Fibroblast of skin of left quadriceps (primary cell): Measurements from ENCODE around the gene LSM3.
A peak's percentile ranks its signal among the peaks of the same experiment; 100 is the strongest.

ENCODE experiments used
- DNase-seq, 2 experiments: peaks; one replicate each; pipeline ENCODE4 v3.0.0-alpha.2; 2013; ENCODE audit warnings: low read depth in 2 of 2

LSM3 gene

DNA sequence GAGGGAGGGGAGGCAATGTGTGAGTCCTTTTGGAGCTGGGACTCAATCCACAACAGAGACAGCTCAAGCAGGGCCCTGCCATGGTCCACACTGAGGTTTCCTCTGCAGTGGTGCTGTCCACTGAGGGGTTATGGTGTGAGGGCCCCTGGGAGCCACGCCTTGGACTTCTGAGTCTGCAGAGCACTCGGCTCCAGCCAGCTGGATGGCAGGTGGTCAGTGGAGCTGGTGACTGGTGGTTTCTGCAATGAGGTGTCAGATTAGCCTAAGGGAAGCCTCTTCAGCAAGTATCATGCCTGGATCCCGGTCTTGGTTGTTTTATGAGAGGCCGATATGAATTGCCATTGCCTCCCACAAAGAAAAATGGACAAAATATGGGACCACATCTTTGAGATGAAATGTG is 21.7 kb downstream of the LSM3 start:
- no peak for DNase-seq

DNA sequence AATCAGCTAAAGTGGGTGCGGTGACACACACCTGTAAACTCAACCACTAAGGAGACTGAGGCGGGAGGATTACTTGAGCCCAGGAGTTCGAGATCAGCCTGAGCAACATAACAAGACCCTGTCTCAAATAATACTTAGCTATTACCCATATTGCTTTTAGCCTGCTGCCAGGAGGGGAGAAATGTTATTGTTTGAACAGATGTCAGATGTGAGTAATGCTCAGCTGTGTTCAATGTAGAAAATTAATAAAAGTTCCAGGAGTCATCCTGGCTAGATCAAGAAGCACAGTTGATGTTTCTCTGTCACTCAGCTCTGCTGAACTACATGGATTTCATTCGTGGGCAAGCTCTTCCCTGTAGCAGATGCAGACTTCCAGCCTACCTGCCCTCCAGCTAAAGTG is 22.2 kb downstream of the LSM3 start:
- DNase-seq, result no peak

DNA sequence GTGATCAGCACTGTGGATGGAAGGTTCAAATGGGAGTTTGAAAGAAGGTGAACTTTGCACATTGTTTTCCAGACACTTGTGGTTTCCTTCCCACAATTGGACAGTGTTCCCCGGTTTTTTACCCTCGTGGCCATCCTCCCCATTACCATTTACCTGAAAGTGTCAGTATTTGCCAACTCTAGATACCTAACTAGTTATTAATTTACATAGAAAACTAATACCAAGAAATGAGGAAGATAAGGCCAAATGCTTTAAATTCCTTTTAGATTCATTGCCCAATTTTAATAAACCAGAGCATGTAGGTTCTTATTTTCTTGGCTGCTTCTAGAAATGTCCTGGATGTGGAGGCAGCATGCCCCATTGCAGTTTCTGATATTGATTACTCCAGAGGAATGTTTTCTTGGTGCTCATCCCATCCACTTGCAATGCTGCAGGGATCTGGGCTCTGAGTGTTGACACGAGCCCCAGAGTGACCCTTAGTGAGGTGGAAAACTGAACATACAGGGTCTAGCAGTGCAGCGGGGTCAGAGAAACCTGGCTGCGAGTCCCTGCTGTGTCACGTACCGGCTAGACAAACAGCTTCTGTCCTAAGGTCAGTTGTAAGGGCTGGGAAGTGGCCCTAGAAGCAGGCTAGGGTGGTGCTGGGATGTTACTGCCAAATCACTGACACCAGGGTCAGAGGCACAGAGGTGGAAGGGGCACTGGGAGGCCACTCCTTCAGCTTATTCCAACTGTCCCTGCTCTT is 23.5 kb downstream of the LSM3 start:
- no peak for DNase-seq

DNA sequence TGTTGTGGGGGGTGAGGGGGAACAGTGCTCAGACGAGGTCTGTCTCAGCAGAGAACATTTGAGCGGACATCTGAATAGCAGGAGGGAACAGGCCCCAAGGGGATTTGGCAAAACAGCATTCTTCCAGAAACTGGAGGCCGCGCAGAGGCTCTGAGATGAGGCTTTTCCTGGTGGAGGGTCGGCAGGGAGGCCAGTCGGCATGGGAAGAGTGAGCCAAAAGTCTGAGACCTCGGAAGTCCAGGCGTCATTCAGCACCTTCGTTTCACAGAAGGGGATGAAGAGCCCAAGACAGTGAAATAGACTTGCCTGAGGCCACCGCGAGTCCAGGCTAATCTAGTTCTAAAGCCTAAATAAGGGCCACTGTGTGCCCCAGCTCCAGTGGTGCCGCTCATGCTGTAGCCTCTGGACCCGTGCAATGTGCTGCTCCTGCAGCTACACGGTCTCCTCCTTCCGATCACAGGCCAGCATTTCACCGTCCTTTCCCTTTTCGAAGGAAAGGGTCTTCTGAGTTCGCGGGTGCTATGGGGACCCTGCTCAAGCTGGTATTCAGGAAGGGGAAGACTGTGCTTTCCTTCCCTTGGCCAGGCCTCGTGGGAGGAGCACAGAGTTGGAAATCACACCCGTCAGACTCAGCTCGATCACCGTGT is 24.4 kb downstream of the LSM3 start:
- no peak for DNase-seq

DNA sequence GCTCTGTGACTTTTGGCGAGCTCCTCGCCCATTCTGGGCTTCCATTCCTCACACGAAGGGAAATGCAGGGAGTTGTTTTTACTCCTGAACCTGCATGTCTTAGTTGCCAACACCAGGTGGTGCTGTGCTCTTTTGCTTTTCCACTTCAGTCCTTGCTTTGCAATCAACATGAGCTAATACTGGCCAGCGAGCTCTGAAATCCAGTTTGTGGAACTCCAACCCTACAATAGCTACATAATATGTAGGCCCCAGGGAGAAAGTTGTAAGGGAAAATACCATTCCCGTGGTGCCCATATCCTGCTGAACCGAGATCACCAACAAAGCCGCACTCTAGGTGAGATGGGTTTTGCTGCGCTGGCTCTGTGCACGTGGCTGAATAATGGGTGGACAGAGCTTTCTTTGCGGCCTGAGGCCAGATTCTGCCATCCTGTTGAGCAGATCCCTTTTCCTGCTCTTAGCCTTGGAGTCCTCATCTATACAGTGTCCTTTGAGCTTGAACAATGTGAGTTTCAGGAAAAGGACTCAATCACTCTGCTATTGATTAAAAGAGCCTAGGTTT is 25.0 kb downstream of the LSM3 start:
- peak; percentile 73 to 79 for DNase-seq

DNA sequence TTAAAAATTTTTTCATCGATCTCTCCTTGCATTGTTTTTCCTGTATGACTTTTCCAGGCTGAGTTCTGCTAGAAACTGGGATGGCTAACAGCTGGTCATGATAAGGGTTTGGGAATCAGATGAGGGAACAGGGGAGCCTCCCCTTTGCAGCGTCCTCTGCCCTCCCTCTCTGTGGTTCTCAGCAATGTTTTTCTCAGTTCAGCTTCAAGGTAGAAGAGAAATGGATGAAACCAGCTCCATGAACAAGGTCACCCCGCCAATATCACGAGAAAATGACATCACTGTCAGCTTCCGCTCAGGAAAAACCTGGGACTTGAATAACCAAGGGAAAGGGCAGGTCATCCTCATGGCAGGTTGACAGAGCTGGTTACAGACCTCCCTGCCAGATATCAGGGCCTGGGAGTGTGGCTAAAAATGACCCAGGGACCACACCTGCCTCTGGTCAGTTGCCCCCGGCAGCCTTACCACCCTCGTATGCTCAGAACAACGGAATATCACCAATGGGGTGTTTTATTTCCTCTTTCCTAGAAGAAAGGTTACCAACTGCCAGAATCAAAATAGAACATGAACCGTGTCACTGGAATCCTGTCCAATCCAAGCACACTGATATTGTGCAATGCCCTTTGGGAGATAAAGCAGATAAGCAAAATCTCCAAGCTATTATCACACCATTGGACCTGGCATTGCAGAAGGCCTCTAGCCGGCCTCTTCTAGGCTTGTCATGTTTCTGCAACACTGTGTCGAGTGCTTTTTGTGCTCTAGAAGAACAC is 26.1 kb downstream of the LSM3 start:
- no peak for DNase-seq

DNA sequence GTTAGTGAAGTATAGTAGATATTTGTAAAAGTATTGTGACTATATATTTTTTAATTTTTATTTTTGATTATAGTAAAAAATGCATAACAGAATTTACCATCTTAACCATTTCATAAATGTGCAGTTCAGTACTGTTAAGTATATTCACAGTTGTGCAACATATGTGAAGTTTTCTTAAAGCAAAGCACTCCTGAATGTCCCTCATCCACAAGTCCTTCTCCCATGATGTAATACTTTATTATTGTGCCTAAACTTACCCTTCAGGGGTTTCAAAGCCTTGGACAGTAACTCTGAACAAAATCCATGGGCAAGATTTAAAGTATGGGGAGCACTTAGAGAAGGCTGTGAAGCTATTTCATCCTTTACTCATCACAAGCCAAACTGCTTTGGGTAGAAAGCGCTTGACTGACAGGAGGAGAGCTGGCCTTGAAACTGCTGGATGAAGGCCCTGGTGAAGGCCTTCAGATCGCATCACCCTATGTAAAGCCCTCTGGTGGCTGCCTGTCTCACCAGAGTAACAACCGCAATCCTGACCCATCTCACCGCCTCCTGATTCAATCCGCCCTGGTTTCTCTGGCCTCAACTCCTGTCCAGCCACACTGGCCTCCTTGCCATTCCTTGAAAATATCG is 28.0 kb downstream of the LSM3 start:
- no peak for DNase-seq

DNA sequence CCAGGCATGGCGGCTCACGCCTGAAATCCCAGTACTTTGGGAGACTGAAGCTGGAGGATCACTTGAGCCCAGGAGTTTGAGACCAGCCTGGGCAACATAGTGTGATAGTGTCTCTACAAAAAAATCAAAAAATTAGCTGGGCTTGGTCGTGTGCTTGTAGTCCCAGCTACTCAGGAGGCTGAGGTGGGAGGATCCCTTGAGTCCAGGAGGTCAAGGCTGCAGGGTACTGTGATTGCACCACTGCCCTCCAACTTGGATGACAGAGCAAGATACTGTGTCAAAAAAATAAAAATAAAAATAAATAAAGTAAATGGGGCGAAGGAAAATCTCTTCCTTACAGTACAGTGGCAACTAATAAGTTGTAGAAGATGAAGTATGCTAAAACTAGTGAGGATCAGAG is 29.6 kb downstream of the LSM3 start:
- no peak for DNase-seq

DNA sequence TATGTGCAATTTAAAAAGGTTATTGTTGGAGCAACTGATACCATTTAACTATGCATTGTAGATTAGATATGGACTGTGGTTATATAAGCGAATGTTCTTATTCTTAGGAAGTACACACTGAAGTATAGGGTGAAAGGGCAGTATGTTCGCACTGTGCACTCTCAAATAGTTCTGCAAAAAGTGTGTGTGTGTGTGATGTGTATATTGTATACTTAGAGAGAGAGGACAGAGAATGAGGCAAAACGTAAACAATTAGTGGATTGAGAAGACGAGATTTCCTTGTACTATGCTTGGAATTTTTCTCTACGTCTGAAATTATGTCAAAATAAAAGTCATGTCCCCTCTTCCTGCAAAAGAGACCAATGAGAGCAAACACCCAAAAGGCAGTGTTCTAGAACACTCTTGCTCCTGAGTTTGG is 30.4 kb downstream of the LSM3 start:
- no peak for DNase-seq

DNA sequence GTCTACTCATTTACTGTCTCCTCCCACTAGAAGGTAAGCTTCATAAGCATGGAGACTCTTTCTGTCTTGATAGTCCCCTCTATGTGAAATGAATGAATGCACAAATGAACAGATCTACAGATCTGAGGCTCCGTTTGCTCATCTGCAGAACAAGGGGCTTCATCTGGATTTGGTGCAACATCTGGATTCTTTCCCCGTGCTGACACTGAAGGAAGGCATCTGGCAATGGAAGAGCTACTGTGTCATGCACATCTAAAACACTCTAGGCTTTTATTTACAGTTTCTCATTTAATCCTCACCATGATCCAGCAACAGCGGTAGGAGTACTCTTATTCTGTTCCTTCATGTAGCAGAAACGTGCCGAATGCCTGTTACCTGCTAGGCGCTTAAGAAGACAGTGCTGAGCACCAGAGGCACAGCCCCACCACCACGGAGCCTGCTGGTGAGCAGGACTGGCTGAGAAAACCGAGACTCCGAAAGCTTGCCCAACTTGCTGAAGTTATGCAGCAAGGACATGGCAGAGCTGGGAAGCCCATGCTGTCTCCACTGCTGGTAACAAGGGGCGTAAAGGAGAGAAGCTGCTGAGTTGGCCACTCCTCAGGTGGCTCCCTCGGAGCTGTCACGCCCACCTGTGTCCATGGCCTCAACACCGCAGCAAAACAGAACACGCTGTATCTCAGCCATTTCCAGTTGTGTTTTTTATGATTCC is 31.1 kb downstream of the LSM3 start:
- no peak for DNase-seq

DNA sequence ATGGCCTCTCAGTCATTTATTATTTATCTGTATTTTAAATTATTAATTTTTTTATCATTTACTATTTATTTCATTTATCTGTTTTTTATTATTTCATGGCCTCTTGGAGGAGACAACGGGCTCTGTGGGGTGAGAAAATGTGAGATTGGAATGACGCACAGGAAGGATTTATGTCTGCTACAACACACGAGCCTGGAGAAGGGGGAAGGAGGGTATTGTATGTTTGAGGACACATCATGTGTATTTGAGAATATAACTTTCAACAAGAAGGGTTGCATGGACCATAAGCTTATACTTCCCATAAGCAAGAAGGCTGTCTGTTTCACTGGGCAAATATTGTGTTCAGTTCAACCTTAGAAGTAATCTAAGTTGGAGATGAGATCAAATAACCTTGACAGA is 31.7 kb downstream of the LSM3 start:
- DNase-seq, result peak in 1 of 2 experiments; percentile 56

DNA sequence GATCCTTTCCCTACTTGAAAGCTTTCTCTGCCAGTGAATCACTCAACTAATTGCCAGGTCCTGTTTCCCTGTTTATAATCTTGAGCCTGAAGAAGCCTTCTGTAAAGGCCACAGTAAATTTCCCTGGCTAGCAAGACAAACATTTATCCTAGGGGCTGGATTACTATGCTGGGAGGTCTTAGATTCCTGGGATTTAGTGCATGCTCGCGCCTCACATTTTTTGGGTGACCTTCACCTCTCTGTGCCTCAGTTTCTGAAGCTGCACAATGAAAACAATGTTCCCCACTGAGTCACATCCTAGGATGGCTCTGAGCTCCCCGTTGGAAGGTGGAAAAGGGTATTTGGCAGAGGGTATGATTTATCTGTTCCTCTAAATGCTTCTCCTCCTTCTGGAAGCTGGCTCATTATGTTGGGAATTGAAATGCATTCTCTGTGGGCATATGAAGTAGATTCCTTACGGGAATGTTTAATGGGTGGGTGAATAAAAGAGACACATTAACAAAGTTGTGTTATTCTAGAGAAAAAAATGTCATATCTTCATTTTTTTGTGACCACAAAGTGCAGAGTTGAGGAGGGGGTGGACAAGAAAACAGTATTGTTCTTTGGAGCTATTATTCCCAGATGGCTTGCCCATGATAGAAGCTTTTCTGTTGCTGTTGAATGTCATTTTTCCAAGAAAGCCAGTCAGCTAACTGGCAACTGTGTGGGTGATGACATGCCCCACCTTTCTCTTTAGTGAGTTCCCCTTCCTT is 32.4 kb downstream of the LSM3 start:
- peak; percentile 100 for DNase-seq

DNA sequence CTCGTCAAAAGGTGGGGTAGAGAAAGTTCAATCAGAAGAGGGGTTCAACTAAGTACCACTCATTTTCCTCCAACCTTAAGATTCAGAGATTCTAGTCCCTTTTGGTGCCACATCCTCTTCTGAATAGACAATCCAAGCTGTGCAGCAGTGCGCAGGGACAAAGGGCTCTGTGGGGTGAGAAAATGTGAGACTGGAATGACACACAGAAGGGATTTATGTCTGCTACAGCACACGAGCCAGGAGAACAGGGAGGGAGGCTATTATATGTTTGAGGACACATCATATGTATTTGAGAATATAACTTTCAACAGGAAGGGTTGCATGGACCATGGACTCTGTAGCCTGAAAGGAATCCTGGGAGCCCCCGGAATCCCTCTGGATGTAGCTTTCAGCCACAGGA is 33.0 kb downstream of the LSM3 start:
- DNase-seq, result no peak

DNA sequence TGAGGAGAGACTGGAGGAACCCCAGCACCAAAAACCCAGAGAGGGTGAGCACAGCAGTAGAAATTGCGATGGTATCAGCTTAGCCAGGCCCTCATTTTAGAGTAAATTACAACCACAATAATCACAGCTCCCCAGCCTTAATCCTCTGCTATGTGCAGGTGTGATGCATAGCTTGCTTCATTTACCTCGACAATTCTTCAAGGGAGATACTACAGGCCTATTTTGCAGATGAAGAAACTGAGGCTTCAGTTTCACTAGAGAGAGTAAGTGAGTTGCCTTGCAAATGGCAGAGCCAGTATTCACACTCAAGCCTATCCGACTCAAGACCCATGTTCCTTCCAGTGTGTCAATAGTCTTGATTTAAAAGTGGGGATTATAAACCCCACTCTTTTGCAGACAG is 33.4 kb downstream of the LSM3 start:
- no peak for DNase-seq

DNA sequence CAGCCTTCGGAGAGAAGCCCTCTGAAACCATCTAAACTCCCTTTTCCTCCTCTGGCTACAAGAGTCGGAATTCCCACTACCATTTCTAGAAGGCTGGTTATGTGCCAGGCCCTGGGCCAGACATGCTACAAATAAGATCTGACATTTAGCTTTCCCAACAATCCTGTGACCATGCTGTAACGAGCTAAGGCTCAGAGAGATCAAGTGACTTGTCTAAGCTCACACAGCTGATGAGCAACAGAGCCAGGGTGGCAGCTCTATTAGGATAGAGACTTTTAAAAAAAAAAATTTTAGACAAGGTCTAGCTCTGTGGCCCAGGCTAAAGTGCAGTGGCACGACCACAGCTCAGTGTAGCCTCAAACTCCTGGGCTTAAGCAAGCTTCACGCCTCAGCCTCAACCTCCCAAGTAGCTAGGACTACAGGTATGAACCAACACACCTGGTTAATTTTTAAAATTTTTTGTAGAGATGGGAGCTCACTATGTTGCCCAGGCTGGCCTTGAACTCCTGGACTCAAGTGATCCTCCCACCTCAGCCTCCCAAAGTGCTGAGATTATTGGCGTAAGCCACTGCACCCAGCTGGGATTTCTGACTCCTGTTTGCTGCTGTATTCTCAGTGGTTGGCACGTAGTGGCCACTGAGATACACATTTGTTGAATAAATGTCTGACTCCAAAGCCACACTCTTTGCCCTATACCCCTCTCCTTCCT is 34.6 kb downstream of the LSM3 start:
- no peak for DNase-seq

DNA sequence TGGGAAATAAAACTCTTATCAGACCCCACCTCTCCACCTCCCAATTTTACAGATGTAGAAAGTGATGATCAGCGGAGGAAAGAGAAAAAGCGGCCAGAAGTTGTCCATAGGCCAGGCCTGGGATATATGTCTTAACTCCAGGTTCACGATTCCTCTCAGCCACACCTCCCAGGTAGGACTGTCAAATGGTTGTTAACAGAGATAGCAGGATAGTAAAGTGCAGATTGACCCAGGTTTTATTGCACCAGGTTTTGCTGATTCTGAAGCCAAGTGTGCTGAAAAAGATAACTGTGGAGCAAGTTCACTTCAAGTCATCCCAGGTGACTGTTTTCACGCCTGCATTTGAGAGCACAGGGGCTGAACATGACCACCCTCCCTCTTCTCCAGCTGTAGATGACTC is 36.1 kb downstream of the LSM3 start:
- DNase-seq, result no peak

DNA sequence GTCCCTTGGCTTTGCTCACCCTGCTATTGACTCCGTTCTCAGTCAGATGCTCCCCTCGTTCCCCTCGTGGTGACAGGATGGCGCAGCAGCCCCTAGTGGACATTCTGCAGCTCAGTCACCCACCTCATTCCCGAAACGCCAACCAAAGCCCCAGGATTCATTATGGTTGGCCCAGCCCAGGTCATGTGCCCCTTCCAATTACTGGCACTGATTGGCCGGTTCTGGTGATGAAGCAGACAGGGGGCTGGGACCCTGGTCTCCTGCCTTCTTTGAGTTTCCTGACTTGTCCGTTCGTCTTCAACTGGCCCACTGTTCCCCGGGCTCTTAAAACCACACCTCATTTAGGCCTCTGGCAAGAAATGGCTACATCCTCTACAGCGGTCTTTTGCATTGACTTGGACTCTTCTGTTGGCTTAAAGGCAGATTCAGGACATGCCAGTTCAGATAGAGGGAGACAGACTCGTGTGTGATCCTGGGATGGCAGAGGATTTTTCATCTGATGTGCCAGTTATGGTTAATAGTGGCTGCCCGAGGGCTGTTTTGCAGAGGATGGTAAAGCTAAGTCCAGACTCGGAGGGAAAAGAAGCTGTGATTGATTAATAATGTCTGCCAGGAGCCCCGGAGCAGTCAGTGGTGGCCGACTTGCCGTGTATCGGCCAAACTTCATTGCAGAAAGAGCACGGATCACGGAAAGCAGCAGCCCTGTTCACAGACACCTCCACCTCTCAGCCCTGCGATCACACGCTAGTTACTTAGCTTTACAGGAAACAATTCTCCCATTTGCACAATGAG is 37.8 kb downstream of the LSM3 start:
- DNase-seq, result no peak

DNA sequence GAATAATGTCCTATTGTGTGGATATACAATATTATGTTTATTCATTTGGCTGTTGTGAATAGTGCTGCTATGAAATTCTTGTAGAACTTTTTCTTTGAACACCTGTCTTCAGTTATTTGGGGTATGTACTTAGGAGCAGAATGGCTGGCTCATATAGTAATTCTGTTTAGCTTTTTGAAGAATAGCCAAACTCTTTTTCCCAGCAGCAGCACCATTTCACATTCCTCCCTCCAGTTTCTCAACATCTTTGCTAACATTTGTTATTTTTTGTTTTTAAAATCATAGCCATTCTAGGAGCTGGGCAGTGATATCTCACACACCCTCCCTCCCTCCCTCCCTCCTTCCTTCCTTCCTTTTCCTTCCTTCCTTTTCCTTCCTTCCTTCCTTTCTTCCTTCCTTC is 39.7 kb downstream of the LSM3 start:
- DNase-seq, result no peak

DNA sequence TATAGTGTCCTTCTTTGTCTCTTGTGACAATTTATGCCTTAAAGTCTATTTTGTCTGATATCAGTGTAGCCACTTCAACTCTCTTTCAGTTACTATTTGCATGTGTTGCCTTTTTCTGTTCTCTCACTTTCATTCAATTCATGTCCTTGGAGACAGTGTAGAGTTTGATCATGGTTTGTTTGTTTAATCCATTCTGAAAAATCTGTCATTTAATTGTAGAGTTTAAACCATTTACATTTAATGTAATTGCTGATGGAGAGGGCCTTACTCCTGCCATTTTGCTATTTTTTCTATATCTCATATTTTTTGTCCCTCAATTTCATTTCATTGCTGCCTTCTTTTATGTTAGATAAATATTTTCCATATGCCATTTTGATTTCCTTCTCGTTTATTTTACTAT is 42.3 kb downstream of the LSM3 start:
- DNase-seq, result no peak
